Central memory CD8-positive, alpha-beta T cell (primary cell): Measurements from ENCODE around the gene CLDN3.
A peak's percentile ranks its signal among the peaks of the same experiment; 100 is the strongest.

Experiments
- ATAC-seq: fragments of 150-1000 bp; cut with Tn5 transposase; replicated peaks from 2 replicates; pipeline ENCODE4 v1.10.0; 2022; ENCODE audit warnings: mild to moderate bottlenecking, moderate FRiP score, moderate number of reproducible peaks; ENCODE audit not compliant: poor library complexity, severe bottlenecking; ENCODE audit errors: extremely low read depth
- DNase-seq, 2 donors: peaks; one replicate each; pipeline ENCODE4 v3.0.0; 2021; ENCODE audit warnings: low spot score in 2 of 2
- H3K27ac Mint-ChIP-seq: one replicate; pipeline ENCODE4 v1.8.0; 2022; ENCODE audit warnings: low read depth, mild to moderate bottlenecking, moderate library complexity, mixed read lengths
- H3K27me3 Mint-ChIP-seq: one replicate; pipeline ENCODE4 v1.8.0; 2022; ENCODE audit warnings: mixed read lengths
- H3K36me3 Mint-ChIP-seq: one replicate; pipeline ENCODE4 v1.8.0; 2022; ENCODE audit warnings: mild to moderate bottlenecking, moderate library complexity, mixed read lengths; ENCODE audit not compliant: insufficient read depth
- H3K4me1 Mint-ChIP-seq: one replicate; pipeline ENCODE4 v1.8.0; 2022; ENCODE audit warnings: mixed read lengths
- H3K4me3 Mint-ChIP-seq: one replicate; pipeline ENCODE4 v1.8.0; 2022; ENCODE audit warnings: mild to moderate bottlenecking, moderate library complexity, mixed read lengths
- H3K9me3 Mint-ChIP-seq: one replicate; pipeline ENCODE4 v1.8.0; 2022; ENCODE audit warnings: mixed read lengths

The CLDN3 gene

GRCh38 chr7:73738612-73739386, 31.3 kb downstream of the CLDN3 start, which contains the start of gene ABHD11:
ABHD11 (minus strand) TSS chr7:73738802; CDS start chr7:73738770, 32 bp downstream.
- Mint-ChIP-seq H3K4me3 (peak within 1 kb of the TSS; percentile 87), H3K36me3 (peaks cover 11% of the 10 kb centered on the region), H3K27ac (peak within 1 kb of the TSS; percentile 88), H3K4me1 (peaks cover 20% of the 10 kb centered on the region), H3K9me3 (no peaks in the 10 kb centered on the region), H3K27me3 (no peaks in the 10 kb centered on the region)
- DNase-seq (peak; percentile 97 to 99), ATAC-seq (peak; percentile 90)

GRCh38 chr7:73738220-73738611, 31.9 kb downstream of the CLDN3 start:
- H3K4me1 Mint-ChIP-seq: peaks cover 20% of the 10 kb centered on the region
- H3K4me3 Mint-ChIP-seq: peak overlapping the region; percentile 87
- no peak overlapping the region for H3K27ac Mint-ChIP-seq
- no peaks in the 10 kb centered on the region for H3K27me3 Mint-ChIP-seq
- H3K9me3 Mint-ChIP-seq: no peaks in the 10 kb centered on the region
- peaks cover 11% of the 10 kb centered on the region for H3K36me3 Mint-ChIP-seq
- DNase-seq: peak in 1 of 2 donors; percentile 30
- peak; percentile 4 for ATAC-seq

- H3K9me3 Mint-ChIP-seq: no peaks in the 10 kb centered on the region
- no peaks in the 10 kb centered on the region for H3K27me3 Mint-ChIP-seq
- no peak overlapping the region for H3K27ac Mint-ChIP-seq
- H3K4me3 Mint-ChIP-seq: peak overlapping the region; percentile 87
- peaks cover 20% of the 10 kb centered on the region for H3K4me1 Mint-ChIP-seq
- DNase-seq: no peak
- peaks cover 11% of the 10 kb centered on the region for H3K36me3 Mint-ChIP-seq
- ATAC-seq: no peak
Measured at GRCh38 chr7:73737491-73738219, 32.4 kb downstream of the CLDN3 start.

GRCh38 chr7:73736885-73737284, 33.2 kb downstream of the CLDN3 start:
- Mint-ChIP-seq H3K4me3 (peak overlapping the region; percentile 87), H3K36me3 (peaks cover 11% of the 10 kb centered on the region), H3K27me3 (no peaks in the 10 kb centered on the region), H3K27ac (no peak overlapping the region), H3K9me3 (no peaks in the 10 kb centered on the region), H3K4me1 (peaks cover 20% of the 10 kb centered on the region)
- DNase-seq: no peak
- ATAC-seq: no peak

GRCh38 chr7:73735528-73735905, 34.6 kb downstream of the CLDN3 start:
- Mint-ChIP-seq H3K27me3 (no peaks in the 10 kb centered on the region), H3K4me3 (no peak overlapping the region), H3K4me1 (peaks cover 20% of the 10 kb centered on the region), H3K36me3 (peaks cover 13% of the 10 kb centered on the region), H3K27ac (no peak overlapping the region), H3K9me3 (no peaks in the 10 kb centered on the region)
- no peak for ATAC-seq
- no peak for DNase-seq

- Mint-ChIP-seq H3K9me3 (no peaks in the 10 kb centered on the region), H3K36me3 (peaks cover 13% of the 10 kb centered on the region), H3K4me1 (peaks cover 20% of the 10 kb centered on the region), H3K4me3 (no peak overlapping the region), H3K27me3 (no peaks in the 10 kb centered on the region), H3K27ac (peak overlapping the region; percentile 7)
- DNase-seq (peak; percentile 61 to 68), ATAC-seq (peak; percentile 38)
Measured at GRCh38 chr7:73734619-73735527, 35.2 kb downstream of the CLDN3 start.

- peaks cover 6% of the 10 kb centered on the region for H3K4me1 Mint-ChIP-seq
- no peak overlapping the region for H3K27ac Mint-ChIP-seq
- H3K27me3 Mint-ChIP-seq: peaks cover 12% of the 10 kb centered on the region
- no peak for DNase-seq
- no peaks in the 10 kb centered on the region for H3K9me3 Mint-ChIP-seq
- no peak overlapping the region for H3K4me3 Mint-ChIP-seq
- no peak for ATAC-seq
- peaks cover 6% of the 10 kb centered on the region for H3K36me3 Mint-ChIP-seq
Measured at GRCh38 chr7:73732397-73732796, 37.7 kb downstream of the CLDN3 start.

- Mint-ChIP-seq H3K4me1 (peaks cover 6% of the 10 kb centered on the region), H3K9me3 (no peaks in the 10 kb centered on the region), H3K4me3 (no peak overlapping the region), H3K27ac (no peak overlapping the region), H3K36me3 (peaks cover 4% of the 10 kb centered on the region), H3K27me3 (peaks cover 12% of the 10 kb centered on the region)
- no peak for ATAC-seq
- no peak for DNase-seq
Measured at GRCh38 chr7:73730485-73730884, 39.6 kb downstream of the CLDN3 start.

GRCh38 chr7:73728551-73728950, 41.5 kb downstream of the CLDN3 start:
- Mint-ChIP-seq H3K27me3 (peaks cover 12% of the 10 kb centered on the region), H3K36me3 (peaks cover 2% of the 10 kb centered on the region), H3K4me1 (no peaks in the 10 kb centered on the region), H3K4me3 (no peak overlapping the region), H3K9me3 (no peaks in the 10 kb centered on the region), H3K27ac (no peak overlapping the region)
- ATAC-seq (no peak), DNase-seq (no peak)

- ATAC-seq (no peak), DNase-seq (no peak)
- Mint-ChIP-seq H3K36me3 (peaks cover 2% of the 10 kb centered on the region), H3K9me3 (no peaks in the 10 kb centered on the region), H3K4me3 (no peak overlapping the region), H3K27ac (no peak overlapping the region), H3K4me1 (no peaks in the 10 kb centered on the region), H3K27me3 (peaks cover 12% of the 10 kb centered on the region)
Measured at GRCh38 chr7:73727952-73728351, 42.1 kb downstream of the CLDN3 start.

- H3K27ac Mint-ChIP-seq: no peak overlapping the region
- H3K27me3 Mint-ChIP-seq: peaks cover 12% of the 10 kb centered on the region
- no peaks in the 10 kb centered on the region for H3K4me1 Mint-ChIP-seq
- no peak for DNase-seq
- no peak overlapping the region for H3K4me3 Mint-ChIP-seq
- peak; percentile 17 for ATAC-seq
- no peaks in the 10 kb centered on the region for H3K9me3 Mint-ChIP-seq
- no peaks in the 10 kb centered on the region for H3K36me3 Mint-ChIP-seq
Measured at GRCh38 chr7:73726083-73726466, 44.0 kb downstream of the CLDN3 start.

GRCh38 chr7:73723813-73724212, 46.3 kb downstream of the CLDN3 start:
- Mint-ChIP-seq H3K27ac (no peak overlapping the region), H3K4me3 (no peak overlapping the region), H3K27me3 (peaks cover 10% of the 10 kb centered on the region), H3K9me3 (no peaks in the 10 kb centered on the region), H3K36me3 (peaks cover 4% of the 10 kb centered on the region), H3K4me1 (peaks cover 7% of the 10 kb centered on the region)
- DNase-seq (no peak), ATAC-seq (no peak)
